Activated B cell treated with CpG ODN at 0.5 μM for 24 hours (primary cell): ENCODE results near the gene TLCD3B. TPM values are rescaled to one million over a fixed set of nuclear protein-coding genes. Genes with fewer than 3 reads are reported as not detected.

ENCODE experiments used
- ATAC-seq: fragments of 200-7000 bp; cut with Tn5 transposase; one replicate; pipeline ENCODE4 v1.10.0; 2021; ENCODE audit warnings: low read depth, mild to moderate bottlenecking, moderate library complexity
- CTCF ChIA-PET: fragments of 350-600 bp; sonication (Branson Sonifier 250); formaldehyde crosslinking; loops from one replicate; lab custom pipeline; 2021; ENCODE audit warnings: antibody characterized with exemption; lab: Charles Lee
- POLR2A ChIA-PET: fragments of 350-600 bp; sonication (Branson Sonifier 250); formaldehyde crosslinking; loops from one replicate; lab custom pipeline; 2021; ENCODE audit warnings: antibody characterized with exemption; lab: Charles Lee
- DNase-seq: peaks from one replicate; pipeline ENCODE4 v3.0.0; 2022
- H3K27ac Mint-ChIP-seq: one replicate; pipeline ENCODE4 v1.8.0; 2020; ENCODE audit warnings: mixed read lengths
- H3K27me3 Mint-ChIP-seq: one replicate; pipeline ENCODE4 v1.8.0; 2021; ENCODE audit warnings: mixed read lengths
- H3K36me3 Mint-ChIP-seq: one replicate; pipeline ENCODE4 v1.8.0; 2021; ENCODE audit warnings: low read depth, mixed read lengths
- H3K4me1 Mint-ChIP-seq: one replicate; pipeline ENCODE4 v1.8.0; 2021; ENCODE audit warnings: mixed read lengths
- H3K4me3 Mint-ChIP-seq: one replicate; pipeline ENCODE4 v1.8.0; 2020; ENCODE audit warnings: mild to moderate bottlenecking, mixed read lengths
- H3K9me3 Mint-ChIP-seq: one replicate; pipeline ENCODE4 v1.8.0; 2020; ENCODE audit warnings: mixed read lengths
- CTCF ChIP-seq: fragments of 200-600 bp; IDR thresholded peaks from one replicate; pipeline ENCODE4 v1.8.0; 2022; ENCODE audit warnings: antibody characterized with exemption, mild to moderate bottlenecking
- intact Hi-C: fragments of 100-400 bp; cut with micrococcal nuclease; formaldehyde crosslinking; loops from one replicate; pipeline ENCODE4 v1.15.1; 2024
- total RNA-seq: library from RNA; stranded (reverse); gene quantifications from 2 replicates; pipeline ENCODE4 v1.2.3, GENCODE V29; 2022

Gene TLCD3B
- total RNA-seq, 1 donor from 2014 or later: not detected

- ChIA-PET POLR2A (interaction anchor here (0.6 to 3.5 kb wide), 8 partner anchors 12 to 169 kb away, joined by 3 to 67 read pairs (median 6); partner anchors contain the start of genes KCTD13, MAZ, PAGR1 and TBX6), CTCF (interaction anchor here (1.6 kb wide), 1 partner anchor 31 kb away, joined by 4 read pairs; no protein-coding TSS in a partner anchor)
- no peak for TF ChIP-seq CTCF
- no peak for ATAC-seq
- no peaks in the 10 kb centered on the region for H3K27me3 Mint-ChIP-seq
- DNase-seq: no peak
- H3K36me3 Mint-ChIP-seq: peaks cover 31% of the 10 kb centered on the region
- peak overlapping the region; percentile 96 for H3K4me3 Mint-ChIP-seq
- peaks cover 39% of the 10 kb centered on the region for H3K4me1 Mint-ChIP-seq
- intact Hi-C loops: no loop called here
- H3K27ac Mint-ChIP-seq: peak overlapping the region; percentile 2
- no peaks in the 10 kb centered on the region for H3K9me3 Mint-ChIP-seq
Measured at GRCh38 chr16:29975134-29975538, 55.9 kb downstream of the TLCD3B start.

Other genes starting within 250 kb of the TLCD3B start
- 33.1 and 40.1 TPM in 2 replicates for gene KIF22, start 240.5 kb downstream of the TLCD3B start, total RNA-seq
- gene MAZ, start 224.7 kb downstream of the TLCD3B start, total RNA-seq: 172 and 187 TPM in 2 replicates
- 0.11 and 0.54 TPM in 2 replicates for gene PRRT2, start 219.1 kb downstream of the TLCD3B start, total RNA-seq
- gene PAGR1, start 215.1 kb downstream of the TLCD3B start, total RNA-seq: 18.6 and 20.3 TPM in 2 replicates
- gene MVP, start 210.8 kb downstream of the TLCD3B start, total RNA-seq: 177 and 179 TPM in 2 replicates
- 28.7 and 29.8 TPM in 2 replicates for gene CDIPT, start 168.0 kb downstream of the TLCD3B start, total RNA-seq
- gene SEZ6L2, start 131.7 kb downstream of the TLCD3B start, total RNA-seq: not detected in 2 replicates
- 0.12 TPM in 1 of 2 replicates, not detected in the other for gene ASPHD1, start 130.8 kb downstream of the TLCD3B start, total RNA-seq
- 37.5 and 44.4 TPM in 2 replicates for gene KCTD13, start 105.0 kb downstream of the TLCD3B start, total RNA-seq
- 50.3 and 50.8 TPM in 2 replicates for gene TMEM219, start 69.2 kb downstream of the TLCD3B start, total RNA-seq
- 30.5 and 36.1 TPM in 2 replicates for gene TAOK2, start 57.4 kb downstream of the TLCD3B start, total RNA-seq
- gene HIRIP3, start 35.7 kb downstream of the TLCD3B start, total RNA-seq: 10.5 and 14.2 TPM in 2 replicates
- gene INO80E, start 35.0 kb downstream of the TLCD3B start, total RNA-seq: 83.5 and 93.6 TPM in 2 replicates
- not detected in 2 replicates for gene DOC2A, start 20.2 kb downstream of the TLCD3B start, total RNA-seq
- gene C16orf92, start 8.1 kb downstream of the TLCD3B start, total RNA-seq: not detected in 2 replicates
- gene ALDOA, start 34.5 kb upstream of the TLCD3B start, total RNA-seq: 611 and 613 TPM in 2 replicates
- 124 and 131 TPM in 2 replicates for gene PPP4C, start 44.7 kb upstream of the TLCD3B start, total RNA-seq
- gene TBX6, start 60.7 kb upstream of the TLCD3B start, total RNA-seq: 2.3 TPM in 2 replicates
- 75.8 and 77.8 TPM in 2 replicates for gene YPEL3, start 64.9 kb upstream of the TLCD3B start, total RNA-seq
- 4.9 and 6.1 TPM in 2 replicates for gene GDPD3, start 82.3 kb upstream of the TLCD3B start, total RNA-seq
- 37.2 and 45.6 TPM in 2 replicates for gene MAPK3, start 91.9 kb upstream of the TLCD3B start, total RNA-seq
- 1,030 and 1,060 TPM in 2 replicates for gene CORO1A, start 152.3 kb upstream of the TLCD3B start, total RNA-seq
- 145 and 174 TPM in 2 replicates for gene BOLA2B, start 162.4 kb upstream of the TLCD3B start, total RNA-seq
- gene SLX1A, start 162.6 kb upstream of the TLCD3B start, total RNA-seq: 54.2 and 77.0 TPM in 2 replicates
- 15.7 and 23.3 TPM in 2 replicates for gene SULT1A3, start 168.0 kb upstream of the TLCD3B start, total RNA-seq
- 42.9 and 48.1 TPM in 2 replicates for gene NPIPB13, start 217.2 kb upstream of the TLCD3B start, total RNA-seq